Bladder microvascular endothelial cell (primary cell): ENCODE measurements around the gene ZCCHC14. TPM values are rescaled to one million over a fixed set of nuclear protein-coding genes. Genes with fewer than 3 reads are reported as not detected.

ENCODE experiments used
- total RNA-seq: library from RNA; depleted of rRNA; stranded (reverse); fragments of >200 nt; gene quantifications from 2 replicates; pipeline ENCODE4 v1.2.3, GENCODE V29; 2014

ZCCHC14 gene
- 6.0 and 15.2 TPM in 2 replicates for total RNA-seq

DNA sequence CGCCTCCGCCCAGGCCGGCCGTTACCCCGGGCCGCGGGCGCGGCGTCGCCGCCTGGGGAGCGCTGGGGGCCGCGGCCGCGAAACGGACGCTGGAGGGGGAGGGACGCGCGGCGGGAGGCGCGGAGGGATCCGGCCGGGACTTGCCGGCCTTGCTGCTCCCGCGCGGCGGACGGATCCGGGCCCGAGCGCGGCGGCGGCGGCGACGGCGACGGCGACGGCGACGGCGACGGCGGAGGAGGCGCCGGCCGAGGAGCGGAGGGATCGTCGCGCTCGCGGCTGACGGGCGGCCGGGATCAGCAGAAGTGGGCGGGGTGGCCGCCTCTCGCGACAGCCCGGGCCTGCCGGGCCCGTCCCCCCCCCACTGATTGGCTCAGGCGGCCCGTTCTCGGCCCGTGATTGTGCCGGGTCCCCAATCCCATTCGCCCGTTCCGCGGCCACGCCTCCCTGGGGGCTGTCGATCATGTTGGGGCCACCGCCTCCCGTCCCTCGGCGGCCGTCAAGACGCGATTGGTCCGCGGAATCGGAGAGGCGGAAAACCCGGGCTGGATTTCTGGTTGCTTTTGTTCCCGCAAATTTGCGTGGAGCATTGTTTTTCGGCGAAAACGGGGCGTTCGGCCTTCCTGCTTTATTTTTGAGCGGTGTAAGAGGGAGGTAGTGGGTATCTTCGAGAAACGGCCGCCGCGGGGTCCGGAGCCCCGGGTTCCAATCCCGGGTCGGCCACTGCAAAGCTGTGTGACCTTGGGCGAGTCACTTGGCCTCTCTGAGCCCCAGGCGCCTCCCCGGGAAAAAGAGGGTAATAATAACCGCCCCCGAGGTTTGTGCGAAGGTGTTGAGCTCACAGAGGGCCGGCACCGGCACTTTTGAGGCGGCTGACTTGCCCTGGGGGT, at the start of gene ZCCHC14:
Gene ZCCHC14, minus strand, starts transcription at position 304 of the 887 bp plus-strand sequence. CDS start 786 bp downstream, outside the sequence.

GRCh38 chr16:87391950-87392820, 100.6 kb downstream of the ZCCHC14 start, which contains the start of gene MAP1LC3B:
Gene MAP1LC3B, plus strand, starts transcription at chr16:87392336. Its CDS starts 92 bp downstream, at chr16:87392428.

GRCh38 chr16:87383505-87384161, 109.2 kb downstream of the ZCCHC14 start, which contains the start of gene FBXO31:
Gene FBXO31, minus strand, starts transcription at chr16:87383776. Its CDS starts 32 bp downstream, at chr16:87383744.

Other genes with a start within 250 kb of the ZCCHC14 start
- 2.2 and 3.4 TPM in 2 replicates for gene C16orf95, start 175.6 kb downstream of the ZCCHC14 start, total RNA-seq
- gene FBXO31, start 109.2 kb downstream of the ZCCHC14 start, total RNA-seq: 47.6 and 54.6 TPM in 2 replicates
- 36.8 and 56.6 TPM in 2 replicates for gene MAP1LC3B, start 100.7 kb downstream of the ZCCHC14 start, total RNA-seq
- gene JPH3, start 109.5 kb upstream of the ZCCHC14 start, total RNA-seq: under 0.01 and 0.44 TPM in 2 replicates